H1 (cell line): ENCODE measurements around the gene ARTN. TPM values are rescaled to one million over a fixed set of nuclear protein-coding genes. Genes with fewer than 3 reads are reported as not detected.

Experiments
- EZH2 ChIP-seq: fragments of 200-600 bp; sonication (generic); IDR thresholded peaks from 2 replicates; pipeline ENCODE4 v1.7.1; 2012; ENCODE audit warnings: low read depth, mild to moderate bottlenecking, moderate library complexity, low read length, inconsistent platforms; ENCODE audit not compliant: severe bottlenecking
- JUND ChIP-seq: IDR thresholded peaks from 2 replicates; pipeline ENCODE4 v1.6.1; 2011; ENCODE audit warnings: mild to moderate bottlenecking, improper control_type of control experiment, low read length
- RFX5 ChIP-seq: IDR thresholded peaks from 2 replicates; pipeline ENCODE4 v1.6.1; 2011; ENCODE audit warnings: low read depth, low read length, improper control_type of control experiment, borderline replicate concordance
- SAP30 ChIP-seq: fragments of 300-600 bp; sonication (generic); IDR thresholded peaks from 2 replicates; pipeline ENCODE4 v1.7.1; 2012; ENCODE audit warnings: low read length, moderate library complexity, mild to moderate bottlenecking, inconsistent platforms; ENCODE audit not compliant: insufficient read depth, insufficient replicate concordance
- SIX5 ChIP-seq: IDR thresholded peaks from 2 replicates; pipeline ENCODE4 v1.6.1; 2011; ENCODE audit warnings: mild to moderate bottlenecking, low read depth, low read length
- SRF ChIP-seq: IDR thresholded peaks from 2 replicates; pipeline ENCODE4 v1.6.1; 2011; ENCODE audit warnings: mild to moderate bottlenecking, low read depth, low read length, moderate library complexity
- TBP ChIP-seq: IDR thresholded peaks from 2 replicates; pipeline ENCODE4 v1.6.1; 2011; ENCODE audit warnings: low read depth, low read length, improper control_type of control experiment
- polyA plus RNA-seq, 7 experiments: library from polyadenylated mRNA; depleted of rRNA in 3 of 7; stranded (reverse) in 5 of 7; unstranded in 2 of 7; fragments of >200 nt in 5 of 7; fragments of 200-250 nt in 2 of 7; gene quantifications; 1 replicate in 5 of 7; 2 replicates in 1 of 7; 4 replicates in 1 of 7; pipeline versions ENCODE4 v1.2.1 to v1.2.3, GENCODE V29; 2011 to 2013; ENCODE audit warnings: missing spikeins in 2 of 7, mixed read lengths in 2 of 7
- total RNA-seq: library from RNA; stranded (reverse); fragmentation: NEBNext Ultra II Directional; extraction: Animal tissue kit (Norgen Biotek cat#: 25700); gene quantifications from 2 replicates; pipeline ENCODE4 v1.2.1, GENCODE V29; 2021
- TF ChIP-seq, protein P1 (sequence below): fragments of 300-600 bp; sonication (generic); IDR thresholded peaks from 2 replicates; pipeline ENCODE4 v1.7.1; 2012; ENCODE audit warnings: low read length, moderate library complexity, mild to moderate bottlenecking, inconsistent platforms; ENCODE audit not compliant: insufficient replicate concordance
- TF ChIP-seq, protein P2 (sequence below): IDR thresholded peaks from 2 replicates; pipeline ENCODE4 v1.6.1; 2011; ENCODE audit warnings: low read depth, mild to moderate bottlenecking, low read length; ENCODE audit not compliant: insufficient read depth

Gene ARTN
- total and polyA plus RNA-seq, 2 of the 8 experiments (the other 6 are each of a cell fraction or from before 2014, with no cell fraction given) = 13.5 to 22.7 TPM

DNA sequence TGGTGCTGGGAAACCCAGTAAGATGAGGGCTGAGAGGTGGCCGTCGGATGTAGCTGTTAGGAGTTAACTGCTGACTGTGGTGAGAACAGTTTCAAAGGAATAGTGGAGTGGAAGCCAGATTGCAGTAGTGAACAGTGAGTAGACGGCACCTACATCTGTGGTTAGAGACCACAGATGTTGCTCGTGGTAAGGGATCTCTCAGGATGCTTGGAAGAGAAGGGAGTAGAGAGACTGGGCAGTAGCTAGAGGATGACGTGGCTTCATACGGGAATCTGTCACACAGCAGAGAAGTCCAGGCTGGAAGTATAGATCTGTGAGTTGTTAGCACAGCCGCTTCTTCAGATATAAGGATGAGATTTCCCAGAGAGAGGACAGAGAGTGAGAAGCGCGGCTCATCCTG lies 7.8 kb upstream of the ARTN start (continued):
- TF ChIP-seq, protein P1, sequence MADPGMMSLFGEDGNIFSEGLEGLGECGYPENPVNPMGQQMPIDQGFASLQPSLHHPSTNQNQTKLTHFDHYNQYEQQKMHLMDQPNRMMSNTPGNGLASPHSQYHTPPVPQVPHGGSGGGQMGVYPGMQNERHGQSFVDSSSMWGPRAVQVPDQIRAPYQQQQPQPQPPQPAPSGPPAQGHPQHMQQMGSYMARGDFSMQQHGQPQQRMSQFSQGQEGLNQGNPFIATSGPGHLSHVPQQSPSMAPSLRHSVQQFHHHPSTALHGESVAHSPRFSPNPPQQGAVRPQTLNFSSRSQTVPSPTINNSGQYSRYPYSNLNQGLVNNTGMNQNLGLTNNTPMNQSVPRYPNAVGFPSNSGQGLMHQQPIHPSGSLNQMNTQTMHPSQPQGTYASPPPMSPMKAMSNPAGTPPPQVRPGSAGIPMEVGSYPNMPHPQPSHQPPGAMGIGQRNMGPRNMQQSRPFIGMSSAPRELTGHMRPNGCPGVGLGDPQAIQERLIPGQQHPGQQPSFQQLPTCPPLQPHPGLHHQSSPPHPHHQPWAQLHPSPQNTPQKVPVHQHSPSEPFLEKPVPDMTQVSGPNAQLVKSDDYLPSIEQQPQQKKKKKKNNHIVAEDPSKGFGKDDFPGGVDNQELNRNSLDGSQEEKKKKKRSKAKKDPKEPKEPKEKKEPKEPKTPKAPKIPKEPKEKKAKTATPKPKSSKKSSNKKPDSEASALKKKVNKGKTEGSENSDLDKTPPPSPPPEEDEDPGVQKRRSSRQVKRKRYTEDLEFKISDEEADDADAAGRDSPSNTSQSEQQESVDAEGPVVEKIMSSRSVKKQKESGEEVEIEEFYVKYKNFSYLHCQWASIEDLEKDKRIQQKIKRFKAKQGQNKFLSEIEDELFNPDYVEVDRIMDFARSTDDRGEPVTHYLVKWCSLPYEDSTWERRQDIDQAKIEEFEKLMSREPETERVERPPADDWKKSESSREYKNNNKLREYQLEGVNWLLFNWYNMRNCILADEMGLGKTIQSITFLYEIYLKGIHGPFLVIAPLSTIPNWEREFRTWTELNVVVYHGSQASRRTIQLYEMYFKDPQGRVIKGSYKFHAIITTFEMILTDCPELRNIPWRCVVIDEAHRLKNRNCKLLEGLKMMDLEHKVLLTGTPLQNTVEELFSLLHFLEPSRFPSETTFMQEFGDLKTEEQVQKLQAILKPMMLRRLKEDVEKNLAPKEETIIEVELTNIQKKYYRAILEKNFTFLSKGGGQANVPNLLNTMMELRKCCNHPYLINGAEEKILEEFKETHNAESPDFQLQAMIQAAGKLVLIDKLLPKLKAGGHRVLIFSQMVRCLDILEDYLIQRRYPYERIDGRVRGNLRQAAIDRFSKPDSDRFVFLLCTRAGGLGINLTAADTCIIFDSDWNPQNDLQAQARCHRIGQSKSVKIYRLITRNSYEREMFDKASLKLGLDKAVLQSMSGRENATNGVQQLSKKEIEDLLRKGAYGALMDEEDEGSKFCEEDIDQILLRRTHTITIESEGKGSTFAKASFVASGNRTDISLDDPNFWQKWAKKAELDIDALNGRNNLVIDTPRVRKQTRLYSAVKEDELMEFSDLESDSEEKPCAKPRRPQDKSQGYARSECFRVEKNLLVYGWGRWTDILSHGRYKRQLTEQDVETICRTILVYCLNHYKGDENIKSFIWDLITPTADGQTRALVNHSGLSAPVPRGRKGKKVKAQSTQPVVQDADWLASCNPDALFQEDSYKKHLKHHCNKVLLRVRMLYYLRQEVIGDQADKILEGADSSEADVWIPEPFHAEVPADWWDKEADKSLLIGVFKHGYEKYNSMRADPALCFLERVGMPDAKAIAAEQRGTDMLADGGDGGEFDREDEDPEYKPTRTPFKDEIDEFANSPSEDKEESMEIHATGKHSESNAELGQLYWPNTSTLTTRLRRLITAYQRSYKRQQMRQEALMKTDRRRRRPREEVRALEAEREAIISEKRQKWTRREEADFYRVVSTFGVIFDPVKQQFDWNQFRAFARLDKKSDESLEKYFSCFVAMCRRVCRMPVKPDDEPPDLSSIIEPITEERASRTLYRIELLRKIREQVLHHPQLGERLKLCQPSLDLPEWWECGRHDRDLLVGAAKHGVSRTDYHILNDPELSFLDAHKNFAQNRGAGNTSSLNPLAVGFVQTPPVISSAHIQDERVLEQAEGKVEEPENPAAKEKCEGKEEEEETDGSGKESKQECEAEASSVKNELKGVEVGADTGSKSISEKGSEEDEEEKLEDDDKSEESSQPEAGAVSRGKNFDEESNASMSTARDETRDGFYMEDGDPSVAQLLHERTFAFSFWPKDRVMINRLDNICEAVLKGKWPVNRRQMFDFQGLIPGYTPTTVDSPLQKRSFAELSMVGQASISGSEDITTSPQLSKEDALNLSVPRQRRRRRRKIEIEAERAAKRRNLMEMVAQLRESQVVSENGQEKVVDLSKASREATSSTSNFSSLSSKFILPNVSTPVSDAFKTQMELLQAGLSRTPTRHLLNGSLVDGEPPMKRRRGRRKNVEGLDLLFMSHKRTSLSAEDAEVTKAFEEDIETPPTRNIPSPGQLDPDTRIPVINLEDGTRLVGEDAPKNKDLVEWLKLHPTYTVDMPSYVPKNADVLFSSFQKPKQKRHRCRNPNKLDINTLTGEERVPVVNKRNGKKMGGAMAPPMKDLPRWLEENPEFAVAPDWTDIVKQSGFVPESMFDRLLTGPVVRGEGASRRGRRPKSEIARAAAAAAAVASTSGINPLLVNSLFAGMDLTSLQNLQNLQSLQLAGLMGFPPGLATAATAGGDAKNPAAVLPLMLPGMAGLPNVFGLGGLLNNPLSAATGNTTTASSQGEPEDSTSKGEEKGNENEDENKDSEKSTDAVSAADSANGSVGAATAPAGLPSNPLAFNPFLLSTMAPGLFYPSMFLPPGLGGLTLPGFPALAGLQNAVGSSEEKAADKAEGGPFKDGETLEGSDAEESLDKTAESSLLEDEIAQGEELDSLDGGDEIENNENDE = no peak
- no peak for TF ChIP-seq SRF
- no peak for TF ChIP-seq SIX5
- TF ChIP-seq SAP30 = no peak
- TF ChIP-seq TBP = no peak
- no peak for TF ChIP-seq EZH2
- TF ChIP-seq JUND = no peak
- TF ChIP-seq, protein P2, sequence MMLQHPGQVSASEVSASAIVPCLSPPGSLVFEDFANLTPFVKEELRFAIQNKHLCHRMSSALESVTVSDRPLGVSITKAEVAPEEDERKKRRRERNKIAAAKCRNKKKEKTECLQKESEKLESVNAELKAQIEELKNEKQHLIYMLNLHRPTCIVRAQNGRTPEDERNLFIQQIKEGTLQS = no peak
- no peak for TF ChIP-seq RFX5
